ENCODE results near the gene AIPL1.

- TF ChIP-seq CTCF (IDR thresholded peaks at IDR 0.05 in 4 of 5, conservative IDR thresholded peaks at IDR 0.05 in 1 of 5) (no peak), POLR2A (IDR thresholded peaks at IDR 0.05) (no peak)
Measured at GRCh38 chr17:6388416-6388815, 46.5 kb downstream of the AIPL1 start.
